Stomach (tissue), 4 donors: ENCODE results near the gene FNDC3B.

Experiments
- EP300 ChIP-seq: sonication (generic); formaldehyde crosslinking; IDR thresholded peaks from one replicate; pipeline ENCODE4 v1.6.1; 2017; ENCODE audit warnings: antibody characterized with exemption
- TF ChIP-seq, protein P1 (sequence below), 7 experiments: fragments of 450-650 bp in 4 of 7; fragments of 200-600 bp in 3 of 7; sonication (generic) in 3 of 7; IDR thresholded peaks; one replicate each; pipeline ENCODE4 v1.5.1; 2016 to 2019; ENCODE audit warnings: antibody characterized with exemption in 7 of 7, control low read depth in 2 of 7, mild to moderate bottlenecking in 1 of 7

GRCh38 chr3:172119266-172119969 is 80.0 kb downstream of the FNDC3B start:
- TF ChIP-seq EP300, result no peak
- TF ChIP-seq, protein P1, sequence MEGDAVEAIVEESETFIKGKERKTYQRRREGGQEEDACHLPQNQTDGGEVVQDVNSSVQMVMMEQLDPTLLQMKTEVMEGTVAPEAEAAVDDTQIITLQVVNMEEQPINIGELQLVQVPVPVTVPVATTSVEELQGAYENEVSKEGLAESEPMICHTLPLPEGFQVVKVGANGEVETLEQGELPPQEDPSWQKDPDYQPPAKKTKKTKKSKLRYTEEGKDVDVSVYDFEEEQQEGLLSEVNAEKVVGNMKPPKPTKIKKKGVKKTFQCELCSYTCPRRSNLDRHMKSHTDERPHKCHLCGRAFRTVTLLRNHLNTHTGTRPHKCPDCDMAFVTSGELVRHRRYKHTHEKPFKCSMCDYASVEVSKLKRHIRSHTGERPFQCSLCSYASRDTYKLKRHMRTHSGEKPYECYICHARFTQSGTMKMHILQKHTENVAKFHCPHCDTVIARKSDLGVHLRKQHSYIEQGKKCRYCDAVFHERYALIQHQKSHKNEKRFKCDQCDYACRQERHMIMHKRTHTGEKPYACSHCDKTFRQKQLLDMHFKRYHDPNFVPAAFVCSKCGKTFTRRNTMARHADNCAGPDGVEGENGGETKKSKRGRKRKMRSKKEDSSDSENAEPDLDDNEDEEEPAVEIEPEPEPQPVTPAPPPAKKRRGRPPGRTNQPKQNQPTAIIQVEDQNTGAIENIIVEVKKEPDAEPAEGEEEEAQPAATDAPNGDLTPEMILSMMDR (IDR thresholded peaks at IDR 0.05), result no peak
